GM19328 (cell line): ENCODE results near the gene SAMD3.
"Not testable (repeated sequence)": the region's sequence is repeated elsewhere in the genome, so short reads cannot be mapped to it uniquely, and the experiment has no call there.

ENCODE experiments used
- ATAC-seq: cut with Tn5 transposase; IDR thresholded peaks from one replicate; pipeline ENCODE4 v1.9.1; 2021; ENCODE audit warnings: mild to moderate bottlenecking, moderate library complexity; ENCODE audit not compliant: unreplicated experiment

Gene SAMD3

GRCh38 chr6:130176378-130176777 lies 46.4 kb downstream of the SAMD3 start:
- no peak for ATAC-seq

- ATAC-seq = not testable (repeated sequence)
Measured at GRCh38 chr6:130173377-130174004, 49.3 kb downstream of the SAMD3 start.

GRCh38 chr6:130170160-130170559 lies 52.6 kb downstream of the SAMD3 start:
- not testable (repeated sequence) for ATAC-seq

- no peak for ATAC-seq
Measured at GRCh38 chr6:130167655-130168054, 55.1 kb downstream of the SAMD3 start.

- ATAC-seq = no peak
Measured at GRCh38 chr6:130164251-130164650, 58.5 kb downstream of the SAMD3 start.

- no peak for ATAC-seq
Measured at GRCh38 chr6:130163266-130163665, 59.5 kb downstream of the SAMD3 start.

- ATAC-seq = no peak
Measured at GRCh38 chr6:130162421-130162820, 60.3 kb downstream of the SAMD3 start.

- no peak for ATAC-seq
Measured at GRCh38 chr6:130161683-130162404, 60.9 kb downstream of the SAMD3 start.

GRCh38 chr6:130159956-130160355 lies 62.8 kb downstream of the SAMD3 start:
- ATAC-seq = no peak

- no peak for ATAC-seq
Measured at GRCh38 chr6:130158548-130158947, 64.2 kb downstream of the SAMD3 start.

- no peak for ATAC-seq
Measured at GRCh38 chr6:130158056-130158455, 64.7 kb downstream of the SAMD3 start.

- no peak for ATAC-seq
Measured at GRCh38 chr6:130156908-130157307, 65.8 kb downstream of the SAMD3 start.

GRCh38 chr6:130152908-130153510 lies 69.7 kb downstream of the SAMD3 start:
- ATAC-seq = no peak

GRCh38 chr6:130150906-130151305 lies 71.8 kb downstream of the SAMD3 start:
- ATAC-seq = no peak

- not testable (repeated sequence) for ATAC-seq
Measured at GRCh38 chr6:130149016-130149415, 73.7 kb downstream of the SAMD3 start.

GRCh38 chr6:130148181-130148580 lies 74.6 kb downstream of the SAMD3 start:
- ATAC-seq = no peak

- ATAC-seq = no peak
Measured at GRCh38 chr6:130147111-130147510, 75.6 kb downstream of the SAMD3 start.

GRCh38 chr6:130143709-130144108 lies 79.0 kb downstream of the SAMD3 start:
- no peak for ATAC-seq

GRCh38 chr6:130140084-130140483 lies 82.7 kb downstream of the SAMD3 start:
- ATAC-seq = no peak

- no peak for ATAC-seq
Measured at GRCh38 chr6:130138909-130139242, 83.9 kb downstream of the SAMD3 start.

GRCh38 chr6:130138116-130138908 lies 84.4 kb downstream of the SAMD3 start:
- ATAC-seq = no peak
